HG03066 (cell line): ENCODE results near the gene HDAC9.
"Not testable (repeated sequence)": the region's sequence is repeated elsewhere in the genome, so short reads cannot be mapped to it uniquely, and the experiment has no call there.

ENCODE experiments used
- ATAC-seq: cut with Tn5 transposase; IDR thresholded peaks from one replicate; pipeline ENCODE4 v1.9.1; 2021; ENCODE audit warnings: low read depth; ENCODE audit not compliant: unreplicated experiment

HDAC9 gene

DNA sequence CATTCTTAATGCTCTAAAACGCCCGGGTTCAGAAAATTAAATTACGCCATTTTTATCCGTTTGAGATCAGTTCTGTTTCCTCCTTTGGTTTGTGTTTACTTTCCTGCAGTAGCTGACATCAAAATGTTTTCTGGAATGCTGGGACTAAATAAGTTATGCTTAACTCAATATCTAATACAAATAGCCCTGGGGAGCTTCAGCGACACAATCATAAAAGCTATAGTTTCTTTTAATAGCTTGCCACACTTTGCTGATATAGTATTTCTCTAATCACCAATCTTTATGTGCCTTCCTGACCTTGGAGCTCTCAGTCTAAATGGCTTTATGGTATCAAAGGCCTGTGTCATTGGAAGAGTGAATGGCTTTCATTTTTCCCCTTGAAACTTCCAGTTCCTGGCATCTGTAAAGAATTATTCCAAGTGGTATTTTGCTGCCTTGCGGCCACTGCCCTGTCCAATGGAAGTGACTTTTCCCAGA is 202.7 kb downstream of the HDAC9 start:
- ATAC-seq: no peak

- ATAC-seq: no peak
These were observed 204.6 kb downstream of the HDAC9 start for GRCh38 chr7:18700147-18700546.

DNA sequence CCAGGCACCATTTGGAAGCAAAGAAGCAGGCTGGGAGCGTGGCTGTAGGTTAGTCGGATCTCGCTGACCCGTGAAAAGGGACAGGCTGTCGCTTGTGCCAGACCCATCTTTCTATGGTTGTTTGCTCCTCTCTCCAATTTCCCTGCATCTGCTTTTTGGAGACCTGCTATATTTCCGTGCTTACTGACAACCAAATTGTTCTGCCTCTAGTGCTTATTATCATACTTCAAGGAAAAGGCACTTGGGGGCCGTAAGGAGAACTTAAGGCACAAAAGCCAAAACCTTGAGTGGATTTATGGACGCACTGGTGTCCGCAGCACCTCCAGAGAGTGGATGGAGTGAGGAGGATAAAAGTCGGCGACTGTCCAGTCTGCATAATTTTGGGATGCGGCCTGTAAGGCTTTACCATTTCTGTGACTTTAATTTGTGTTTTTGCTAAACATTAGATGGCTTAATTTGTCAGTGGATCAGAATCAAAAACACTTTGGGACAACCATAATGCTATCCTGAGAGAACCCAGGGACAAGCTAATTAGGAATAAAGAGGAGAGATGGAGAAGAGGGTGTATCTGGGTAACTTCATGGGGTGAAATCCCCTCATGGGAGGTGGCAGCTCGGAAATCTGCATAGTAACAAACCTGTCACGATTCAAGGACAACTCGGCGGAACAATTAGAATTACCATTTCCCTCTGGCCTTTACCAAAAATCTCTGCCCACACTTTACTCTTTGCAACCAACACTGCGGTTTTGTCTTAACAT is 206.7 kb downstream of the HDAC9 start:
- no peak for ATAC-seq

GRCh38 chr7:18703685-18704084 is 208.1 kb downstream of the HDAC9 start:
- ATAC-seq: no peak

- ATAC-seq: no peak
These were observed 211.1 kb downstream of the HDAC9 start for GRCh38 chr7:18706670-18707069.

DNA sequence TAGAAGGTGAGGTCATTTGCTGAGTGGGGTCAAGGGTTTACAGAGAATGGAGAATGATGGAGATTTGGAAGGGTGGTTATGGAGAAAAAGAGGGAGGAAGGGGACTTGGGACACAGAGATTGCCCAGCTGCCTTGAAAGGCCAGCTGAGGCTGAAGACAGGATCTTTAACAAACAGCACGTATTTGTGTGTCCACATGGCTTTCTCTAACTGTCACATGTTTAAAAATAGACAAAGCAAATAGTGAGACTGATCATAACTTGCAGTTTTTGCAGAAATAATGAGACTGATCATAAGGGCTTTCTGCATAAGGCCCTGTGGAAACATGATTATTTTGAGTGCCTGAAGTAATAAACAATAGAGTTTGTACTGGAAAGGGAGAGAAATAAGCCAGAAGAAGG is 212.7 kb downstream of the HDAC9 start:
- ATAC-seq: no peak

GRCh38 chr7:18715988-18716387 is 220.4 kb downstream of the HDAC9 start:
- no peak for ATAC-seq

GRCh38 chr7:18721429-18721828 is 225.9 kb downstream of the HDAC9 start:
- ATAC-seq: no peak

DNA sequence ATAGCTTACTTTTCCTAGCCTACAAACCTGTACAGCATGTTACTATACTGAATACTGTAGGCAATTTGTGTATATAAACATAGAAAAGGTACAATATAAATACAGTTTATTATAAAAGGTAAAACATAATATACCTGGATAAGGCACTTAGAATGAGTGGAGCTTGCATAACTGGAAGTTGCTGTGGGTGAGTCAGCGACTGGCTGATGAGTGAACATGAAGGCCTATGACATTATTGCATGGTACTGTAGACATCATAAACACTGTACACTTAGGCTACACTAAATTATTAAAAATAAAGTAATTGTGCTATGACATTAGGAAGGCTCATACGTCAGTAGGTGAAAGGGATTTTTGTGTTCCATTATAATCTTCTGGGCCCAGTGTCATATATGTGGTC is 228.8 kb downstream of the HDAC9 start:
- ATAC-seq: no peak

DNA sequence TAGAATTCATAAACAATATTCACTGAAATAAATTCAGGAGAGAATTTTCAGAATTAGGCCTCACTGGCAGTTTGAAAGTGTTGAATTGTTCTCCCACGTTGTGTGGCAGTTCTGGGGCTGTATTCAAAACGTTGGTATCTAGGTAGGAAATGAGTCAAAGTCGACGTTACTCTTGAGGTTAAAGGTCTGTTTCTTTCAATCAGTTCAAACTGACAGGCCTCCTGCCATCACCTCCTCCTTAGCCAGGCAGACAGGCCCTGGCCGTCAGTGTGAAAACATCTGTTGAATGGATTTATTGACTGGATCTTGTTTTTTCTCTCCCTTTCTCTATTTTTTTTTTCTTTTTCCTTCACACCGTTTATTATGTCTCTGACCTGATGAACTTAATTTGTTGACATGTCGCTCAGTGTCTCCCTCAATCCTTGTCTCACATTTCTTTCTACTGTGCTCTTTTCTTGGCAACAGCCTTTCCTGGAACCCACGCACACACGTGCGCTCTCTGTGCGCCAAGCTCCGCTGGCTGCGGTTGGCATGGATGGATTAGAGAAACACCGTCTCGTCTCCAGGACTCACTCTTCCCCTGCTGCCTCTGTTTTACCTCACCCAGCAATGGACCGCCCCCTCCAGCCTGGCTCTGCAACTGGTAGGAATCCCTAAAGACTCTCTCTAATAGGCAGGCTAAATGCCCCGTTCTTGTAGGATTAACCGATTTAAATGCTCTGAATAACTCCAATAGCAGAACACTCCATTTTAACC is 231.7 kb downstream of the HDAC9 start:
- no peak for ATAC-seq

DNA sequence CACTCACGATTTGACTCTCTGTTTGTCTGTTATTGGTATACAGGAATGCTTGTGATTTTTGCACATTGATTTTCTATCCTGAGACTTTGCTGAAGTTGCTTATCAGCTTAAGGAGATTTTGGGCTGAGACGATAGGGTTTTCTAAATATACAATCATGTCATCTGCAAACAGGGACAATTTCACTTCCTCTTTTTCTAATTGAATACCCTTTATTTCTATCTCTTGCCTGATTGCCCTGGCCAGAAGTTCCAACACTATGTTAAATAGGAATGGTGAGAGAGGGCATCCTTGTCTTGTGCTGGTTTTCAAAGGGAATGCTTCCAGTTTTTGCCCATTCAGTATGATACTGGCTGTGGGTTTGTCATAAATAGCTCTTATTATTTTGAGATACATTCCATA is 240.5 kb downstream of the HDAC9 start:
- ATAC-seq: not testable (repeated sequence)

DNA sequence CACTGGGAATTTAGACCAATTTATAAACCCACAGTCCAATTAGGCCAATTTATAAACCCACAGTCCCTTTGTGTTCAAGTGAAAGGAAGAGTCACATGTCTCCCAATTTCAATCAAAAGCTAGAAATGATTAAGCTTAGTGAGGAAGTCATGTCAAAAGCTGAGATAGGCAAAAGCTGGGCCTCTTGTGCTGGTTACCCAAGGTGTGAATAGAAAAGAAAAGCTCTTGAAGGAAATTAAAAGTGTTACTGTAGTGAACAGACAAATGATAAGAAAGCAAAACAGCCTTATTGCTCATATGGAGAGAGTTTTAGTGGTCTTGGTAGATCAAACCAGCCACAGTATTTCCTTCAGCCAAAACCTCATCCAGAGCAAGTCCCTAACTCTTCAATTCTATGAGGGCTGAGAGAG is 245.0 kb downstream of the HDAC9 start:
- ATAC-seq: no peak

DNA sequence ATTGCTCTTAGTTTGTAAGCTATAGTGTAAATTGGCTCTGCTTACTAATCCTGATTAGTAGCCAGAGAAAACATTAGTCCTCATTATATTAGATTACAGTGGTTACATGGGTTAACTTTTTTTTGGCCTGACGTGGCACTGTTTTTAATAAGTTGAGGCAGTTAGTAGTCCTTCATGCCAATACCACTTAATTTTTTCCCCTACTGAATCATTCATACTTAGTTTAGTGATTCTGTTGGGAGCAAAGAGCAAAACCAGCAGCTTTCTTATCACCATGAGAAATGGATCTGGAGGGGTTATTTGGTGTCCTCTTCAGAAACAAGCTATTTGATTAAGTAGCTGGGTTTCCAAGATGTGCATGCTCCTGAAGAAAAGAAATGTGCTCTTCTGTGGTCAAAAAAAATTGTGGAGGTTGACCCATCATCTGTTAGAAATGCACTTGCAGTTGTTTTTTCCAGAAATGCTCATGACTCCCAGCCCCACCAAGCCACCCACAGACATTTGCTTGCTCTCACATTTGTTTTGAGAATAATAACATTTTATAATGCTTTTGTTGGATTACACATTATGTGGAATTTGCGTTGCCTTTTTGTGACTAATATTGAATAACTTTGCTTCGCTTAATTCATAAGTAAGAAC is 258.5 kb downstream of the HDAC9 start:
- ATAC-seq: no peak

- no peak for ATAC-seq
These were observed 259.2 kb downstream of the HDAC9 start for GRCh38 chr7:18754766-18755165.

- no peak for ATAC-seq
These were observed 260.2 kb downstream of the HDAC9 start for GRCh38 chr7:18755793-18756192.

DNA sequence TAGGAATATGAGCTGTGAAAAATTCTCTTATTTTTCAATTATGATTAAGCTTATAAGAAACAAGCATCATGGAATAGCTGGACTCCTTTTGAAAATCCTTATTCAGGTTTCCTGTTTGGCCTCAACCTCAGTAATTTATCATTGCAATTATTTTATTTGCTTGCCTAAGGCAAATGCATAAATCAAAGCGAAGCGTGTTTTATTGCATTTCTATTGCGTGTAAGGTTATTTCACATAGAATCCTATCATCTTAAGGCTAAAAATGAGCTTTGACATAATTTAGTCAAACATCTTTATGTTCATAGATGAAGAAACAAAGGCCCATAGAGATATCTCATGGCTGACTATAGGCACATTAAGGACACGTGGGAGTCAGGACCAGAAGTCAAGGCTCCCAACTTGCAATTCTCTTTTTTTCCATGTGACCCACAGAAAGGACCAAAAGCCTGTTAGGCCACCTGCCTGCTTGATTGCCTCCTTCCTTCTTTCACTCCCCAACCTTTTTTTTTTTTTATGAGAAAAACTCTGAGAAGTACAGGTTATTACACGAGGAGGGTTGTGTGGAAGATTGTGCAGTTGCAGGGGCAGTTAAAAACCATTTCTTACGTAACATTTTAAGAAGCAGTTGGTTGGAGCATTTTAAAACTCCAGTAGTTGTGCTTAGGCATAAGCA is 261.0 kb downstream of the HDAC9 start:
- no peak for ATAC-seq

DNA sequence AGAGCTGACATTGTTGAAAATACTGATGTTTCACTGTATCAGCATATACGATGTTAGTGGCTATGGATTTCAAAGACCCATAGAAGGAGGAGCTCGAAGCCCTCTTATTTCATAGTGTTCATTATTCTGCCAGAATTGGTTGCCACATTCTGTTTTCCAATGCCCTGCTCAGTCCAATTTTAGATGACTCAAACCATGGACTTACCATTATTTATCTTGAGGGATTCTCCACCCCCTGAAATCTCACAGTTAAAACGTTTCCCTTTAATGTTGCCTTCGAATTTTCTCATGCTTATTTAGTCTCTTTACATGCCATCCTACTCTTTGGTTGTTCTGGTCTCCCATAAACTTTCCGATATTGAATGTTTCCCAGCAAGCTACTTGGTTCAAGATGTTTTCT is 264.5 kb downstream of the HDAC9 start:
- no peak for ATAC-seq

GRCh38 chr7:18760631-18761445 is 265.3 kb downstream of the HDAC9 start:
- no peak for ATAC-seq

DNA sequence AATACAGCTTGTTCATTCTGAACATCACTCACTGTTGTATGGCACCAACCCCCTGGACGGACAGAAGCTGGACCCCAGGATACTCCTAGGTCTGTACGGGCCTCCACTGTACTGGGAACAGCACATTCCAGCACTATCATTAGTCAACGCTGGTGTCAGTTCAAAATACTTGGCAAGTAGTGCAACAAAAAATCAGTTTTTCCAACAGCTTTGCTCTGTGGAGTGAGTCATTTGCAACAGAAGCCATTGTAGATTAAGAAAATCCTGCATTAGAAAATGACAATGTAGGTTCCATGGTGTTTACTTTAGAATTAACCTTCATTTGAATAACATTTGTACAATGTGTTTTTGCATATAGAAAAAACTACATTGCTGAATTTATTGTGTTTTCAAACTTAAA is 266.6 kb downstream of the HDAC9 start:
- ATAC-seq: no peak

DNA sequence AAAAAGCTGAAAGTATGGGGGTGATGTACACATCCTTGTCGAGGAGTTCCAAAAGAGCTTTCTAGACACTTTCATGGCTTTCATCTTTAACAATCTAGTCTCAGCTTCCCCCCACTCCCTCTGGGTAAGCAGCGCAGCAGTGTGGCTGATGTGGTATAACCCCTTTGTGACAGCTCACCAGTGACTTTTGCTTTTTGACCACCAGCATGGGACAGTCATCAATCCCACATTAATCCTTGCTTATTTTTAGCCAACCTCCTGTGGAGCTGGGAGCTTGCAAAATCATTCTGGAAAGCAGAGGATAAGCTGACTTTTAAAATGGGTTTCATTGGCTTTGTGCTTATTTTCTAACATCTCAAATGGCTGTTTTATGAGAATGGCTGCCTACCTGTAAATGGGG is 272.7 kb downstream of the HDAC9 start:
- no peak for ATAC-seq
